SU-DHL-6 (cell line): ENCODE measurements around the gene CEP97.

ENCODE experiments used
- CTCF ChIP-seq: fragments of 200-600 bp; sonication (generic); IDR thresholded peaks from one replicate; pipeline ENCODE4 v1.5.1; 2017; ENCODE audit warnings: antibody characterized with exemption, mild to moderate bottlenecking, low read length, moderate library complexity; ENCODE audit not compliant: insufficient read depth, poor library complexity, severe bottlenecking
- EZH2phosphoT487 ChIP-seq: fragments of 200-600 bp; sonication (generic), shearing (Covaris generic); conservative IDR thresholded peaks from 2 replicates; pipeline ENCODE4 v1.6.1; 2018; ENCODE audit warnings: mild to moderate bottlenecking, antibody characterized with exemption, low read length, moderate library complexity, mixed read lengths

- no peak for TF ChIP-seq CTCF
- no peak for TF ChIP-seq EZH2phosphoT487
These were observed 15.3 kb upstream of the CEP97 start for GRCh38 chr3:101709126-101709525.
